PC-9 (cell line): ENCODE measurements around the gene TFE3. TPM values are rescaled to one million over a fixed set of nuclear protein-coding genes. Genes with fewer than 3 reads are reported as not detected.

Experiments
- BruUV-seq: library from RNA; stranded (reverse); fragments of 400-500 nt; replicated peaks from 2 replicates; lab custom pipeline; 2021; lab: Mats Ljungman, UMichigan
- CTCF ChIA-PET: fragments of 300-600 bp; sonication (Branson Sonifier 250); formaldehyde crosslinking; loops from one replicate; lab custom pipeline; 2022; ENCODE audit warnings: antibody characterized with exemption; lab: Charles Lee
- POLR2A ChIA-PET: fragments of 300-600 bp; sonication (Branson Sonifier 250); formaldehyde crosslinking; loops from one replicate; lab custom pipeline; 2022; ENCODE audit warnings: antibody characterized with exemption; ENCODE audit not compliant: unreplicated experiment; lab: Charles Lee
- DNase-seq, 2 experiments: peaks; one replicate each; pipeline versions ENCODE4 v3.0.0 to v3.0.0-alpha.2; 2015 to 2022; ENCODE audit warnings: mixed read lengths in 1 of 2
- H2AFZ ChIP-seq: fragments of 200-600 bp; sonication (generic); 2 replicates; pipeline ENCODE4 v1.8.1; 2017; ENCODE audit warnings: antibody characterized with exemption
- H3F3A ChIP-seq: fragments of 200-600 bp; sonication (generic); 2 replicates; pipeline ENCODE4 v1.8.1; 2017; ENCODE audit warnings: antibody characterized with exemption, mild to moderate bottlenecking, low read depth; ENCODE audit not compliant: insufficient read depth
- H3K27ac ChIP-seq: fragments of 200-600 bp; sonication (generic); 2 replicates; pipeline ENCODE4 v1.6.1; 2016; ENCODE audit warnings: mixed run types
- H3K27me3 ChIP-seq: fragments of 200-600 bp; sonication (generic); 2 replicates; pipeline ENCODE4 v1.6.1; 2016; ENCODE audit warnings: low read depth, mixed run types; ENCODE audit not compliant: insufficient read depth
- H3K36me3 ChIP-seq: fragments of 200-600 bp; sonication (generic); 2 replicates; pipeline ENCODE4 v1.6.1; 2016; ENCODE audit warnings: low read depth, mixed run types
- H3K4me1 ChIP-seq: fragments of 200-600 bp; sonication (generic); replicated peaks from 2 replicates; pipeline ENCODE4 v1.6.1; 2016; ENCODE audit warnings: mixed run types; ENCODE audit not compliant: insufficient read depth
- H3K4me2 ChIP-seq: fragments of 200-600 bp; sonication (generic); 2 replicates; pipeline ENCODE4 v1.6.1; 2017; ENCODE audit warnings: mixed run types
- H3K4me3 ChIP-seq: fragments of 200-600 bp; sonication (generic); 2 replicates; pipeline ENCODE4 v1.6.1; 2016; ENCODE audit warnings: mixed run types
- H3K79me2 ChIP-seq: fragments of 200-600 bp; sonication (generic); 2 replicates; pipeline ENCODE4 v1.6.1; 2017; ENCODE audit warnings: low read depth, mixed run types
- H3K9me2 ChIP-seq: fragments of 200-600 bp; sonication (generic); 2 replicates; pipeline ENCODE4 v1.8.1; 2017; ENCODE audit warnings: mild to moderate bottlenecking; ENCODE audit not compliant: insufficient read depth
- H3K9me3 ChIP-seq: fragments of 200-600 bp; sonication (generic); 2 replicates; pipeline ENCODE4 v1.8.1; 2016; ENCODE audit warnings: low read depth; ENCODE audit not compliant: insufficient read depth
- H4K20me1 ChIP-seq: fragments of 200-600 bp; sonication (generic); 2 replicates; pipeline ENCODE4 v1.8.1; 2017; ENCODE audit not compliant: insufficient read depth
- EZH2 ChIP-seq: fragments of 200-600 bp; sonication (generic); IDR thresholded peaks from 2 replicates; pipeline ENCODE4 v1.8.0; 2017; ENCODE audit warnings: antibody characterized with exemption, low read depth
- intact Hi-C: fragments of 100-400 bp; cut with micrococcal nuclease; formaldehyde crosslinking; loops from one replicate; pipeline ENCODE4 v1.10.0; 2022; ENCODE audit not compliant: unreplicated experiment
- total RNA-seq: library from RNA; stranded (reverse); gene quantifications from 2 replicates; pipeline ENCODE4 v1.2.3, GENCODE V29; 2021
- TF ChIP-seq, protein P1 (sequence below): fragments of 200-600 bp; sonication (generic); conservative IDR thresholded peaks from 2 replicates; pipeline ENCODE4 v1.6.1; 2017; ENCODE audit warnings: mixed run types, antibody characterized with exemption, mild to moderate bottlenecking, moderate library complexity

TFE3 gene
- total RNA-seq, 1 experiment from 2014 or later = 33.7 TPM

DNA sequence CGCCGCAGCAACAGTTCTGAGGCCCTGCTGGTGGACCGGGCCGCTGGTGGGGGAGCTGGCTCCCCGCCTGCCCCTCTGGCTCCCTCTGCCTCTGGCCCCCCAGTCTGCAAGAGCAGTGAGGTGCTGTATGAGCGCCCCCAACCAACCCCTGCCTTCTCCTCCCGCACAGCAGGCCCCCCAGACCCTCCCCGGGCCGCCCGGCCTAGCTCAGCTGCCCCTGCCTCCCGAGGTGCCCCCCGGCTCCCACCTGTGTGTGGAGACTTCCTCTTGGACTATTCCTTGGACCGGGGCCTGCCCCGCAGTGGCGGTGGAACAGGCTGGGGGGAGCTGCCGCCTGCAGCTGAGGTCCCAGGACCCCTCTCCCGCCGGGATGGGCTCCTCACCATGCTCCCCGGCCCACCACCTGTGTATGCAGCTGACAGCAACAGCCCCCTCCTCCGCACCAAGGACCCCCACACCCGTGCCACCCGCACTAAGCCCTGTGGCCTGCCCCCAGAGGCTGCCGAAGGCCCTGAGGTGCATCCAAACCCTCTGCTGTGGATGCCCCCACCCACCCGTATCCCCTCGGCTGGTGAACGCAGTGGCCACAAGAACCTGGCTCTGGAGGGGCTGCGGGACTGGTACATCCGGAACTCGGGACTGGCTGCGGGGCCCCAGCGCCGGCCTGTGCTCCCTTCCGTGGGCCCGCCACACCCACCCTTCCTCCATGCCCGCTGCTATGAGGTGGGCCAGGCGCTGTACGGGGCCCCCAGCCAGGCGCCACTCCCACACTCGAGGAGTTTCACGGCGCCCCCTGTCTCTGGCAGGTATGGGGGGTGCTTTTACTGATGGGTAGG is 24.3 kb upstream of the TFE3 start:
- Histone ChIP-seq H3K9me3 (no peaks in the 10 kb centered on the region), H3K9me2 (no peaks in the 10 kb centered on the region), H3K27me3 (no peaks in the 10 kb centered on the region), H3K4me2 (no peak overlapping the region), H3K36me3 (no peaks in the 10 kb centered on the region), H3F3A (no peaks in the 10 kb centered on the region), H3K4me3 (no peak overlapping the region), H3K27ac (no peak overlapping the region), H3K4me1 (no peaks in the 10 kb centered on the region), H3K79me2 (no peaks in the 10 kb centered on the region), H2AFZ (no peak overlapping the region), H4K20me1 (no peaks in the 10 kb centered on the region)
- TF ChIP-seq, protein P1, sequence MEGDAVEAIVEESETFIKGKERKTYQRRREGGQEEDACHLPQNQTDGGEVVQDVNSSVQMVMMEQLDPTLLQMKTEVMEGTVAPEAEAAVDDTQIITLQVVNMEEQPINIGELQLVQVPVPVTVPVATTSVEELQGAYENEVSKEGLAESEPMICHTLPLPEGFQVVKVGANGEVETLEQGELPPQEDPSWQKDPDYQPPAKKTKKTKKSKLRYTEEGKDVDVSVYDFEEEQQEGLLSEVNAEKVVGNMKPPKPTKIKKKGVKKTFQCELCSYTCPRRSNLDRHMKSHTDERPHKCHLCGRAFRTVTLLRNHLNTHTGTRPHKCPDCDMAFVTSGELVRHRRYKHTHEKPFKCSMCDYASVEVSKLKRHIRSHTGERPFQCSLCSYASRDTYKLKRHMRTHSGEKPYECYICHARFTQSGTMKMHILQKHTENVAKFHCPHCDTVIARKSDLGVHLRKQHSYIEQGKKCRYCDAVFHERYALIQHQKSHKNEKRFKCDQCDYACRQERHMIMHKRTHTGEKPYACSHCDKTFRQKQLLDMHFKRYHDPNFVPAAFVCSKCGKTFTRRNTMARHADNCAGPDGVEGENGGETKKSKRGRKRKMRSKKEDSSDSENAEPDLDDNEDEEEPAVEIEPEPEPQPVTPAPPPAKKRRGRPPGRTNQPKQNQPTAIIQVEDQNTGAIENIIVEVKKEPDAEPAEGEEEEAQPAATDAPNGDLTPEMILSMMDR = no peak
- no peak for TF ChIP-seq EZH2
- ChIA-PET POLR2A (no interaction called here), CTCF (no interaction called here)
- intact Hi-C loops = no loop called here
- BruUV-seq = no TSS peak
- DNase-seq = no peak

DNA sequence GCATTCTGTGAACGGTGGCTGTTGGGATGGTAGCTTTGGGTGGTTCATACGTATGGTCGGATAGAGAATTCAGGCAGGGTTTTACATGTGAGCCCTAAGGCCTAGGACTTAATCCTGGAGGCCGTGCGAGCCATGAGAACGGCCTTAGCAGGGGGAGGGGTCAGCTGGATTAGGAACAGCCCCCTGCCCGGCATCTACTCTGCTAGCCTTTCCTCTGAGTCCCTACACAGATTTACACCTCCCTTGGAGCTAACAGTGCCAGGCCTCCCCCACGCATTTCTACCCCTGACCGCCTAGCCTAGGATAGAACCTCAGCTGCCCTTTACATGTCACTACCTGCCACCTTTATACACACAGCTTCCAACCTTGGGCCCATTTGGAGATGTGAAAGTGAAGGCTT is 23.5 kb upstream of the TFE3 start:
- no peak overlapping the region for H3K27ac ChIP-seq
- no peaks in the 10 kb centered on the region for H3K36me3 ChIP-seq
- ChIA-PET POLR2A (no interaction called here), CTCF (no interaction called here)
- no peaks in the 10 kb centered on the region for H3K79me2 ChIP-seq
- BruUV-seq = no TSS peak
- no peaks in the 10 kb centered on the region for H3K4me1 ChIP-seq
- TF ChIP-seq EZH2 = no peak
- TF ChIP-seq, protein P1 = no peak
- no peaks in the 10 kb centered on the region for H3K27me3 ChIP-seq
- H3K9me2 ChIP-seq = no peaks in the 10 kb centered on the region
- H3K4me2 ChIP-seq = no peak overlapping the region
- no peak for DNase-seq
- H4K20me1 ChIP-seq = no peaks in the 10 kb centered on the region
- intact Hi-C loops = no loop called here
- H3K9me3 ChIP-seq = no peaks in the 10 kb centered on the region
- no peak overlapping the region for H2AFZ ChIP-seq
- no peaks in the 10 kb centered on the region for H3F3A ChIP-seq
- H3K4me3 ChIP-seq = no peak overlapping the region

DNA sequence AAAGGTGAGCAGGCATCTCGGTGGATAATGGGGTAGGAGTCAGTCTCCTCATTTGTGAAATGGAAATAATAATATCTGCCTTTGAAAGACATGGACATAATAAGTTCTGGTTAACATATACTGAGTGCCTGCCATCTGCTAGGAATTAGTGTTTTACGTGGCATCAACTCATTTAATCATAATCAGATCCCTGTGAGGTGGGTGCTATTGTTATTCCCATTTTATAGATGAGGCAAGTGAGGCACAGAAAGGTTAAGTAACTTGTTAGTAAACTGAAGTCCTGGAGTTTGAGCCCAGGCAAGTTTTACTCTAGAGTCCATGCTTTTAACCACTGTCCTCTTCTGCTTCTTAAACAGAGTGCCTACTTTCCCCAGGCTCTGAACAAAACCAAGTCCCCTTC is 23.1 kb upstream of the TFE3 start:
- Histone ChIP-seq H3K27me3 (no peaks in the 10 kb centered on the region), H3F3A (no peaks in the 10 kb centered on the region), H2AFZ (no peak overlapping the region), H3K4me2 (no peak overlapping the region), H3K9me2 (no peaks in the 10 kb centered on the region), H3K9me3 (no peaks in the 10 kb centered on the region), H3K4me3 (no peak overlapping the region), H3K79me2 (no peaks in the 10 kb centered on the region), H3K4me1 (no peaks in the 10 kb centered on the region), H3K27ac (no peak overlapping the region), H4K20me1 (no peaks in the 10 kb centered on the region), H3K36me3 (no peaks in the 10 kb centered on the region)
- DNase-seq = no peak
- CTCF ChIA-PET = no interaction called here
- POLR2A ChIA-PET = no interaction called here
- intact Hi-C loops = no loop called here
- BruUV-seq = no TSS peak
- no peak for TF ChIP-seq EZH2
- TF ChIP-seq, protein P1 = no peak
